Neutrophil (primary cell): ENCODE measurements around the gene TGFBR3L.

ENCODE experiments used
- H3K27ac ChIP-seq: fragments of 200-600 bp; sonication (generic); 2 replicates; pipeline ENCODE4 v1.5.1; 2016; ENCODE audit warnings: mild to moderate bottlenecking, moderate library complexity
- H3K27me3 ChIP-seq: fragments of 200-600 bp; sonication (generic); 2 replicates; pipeline ENCODE4 v1.6.0; 2016; ENCODE audit warnings: mild to moderate bottlenecking
- H3K36me3 ChIP-seq: fragments of 200-600 bp; sonication (generic); 2 replicates; pipeline ENCODE4 v1.5.1; 2017
- H3K4me1 ChIP-seq, 2 experiments: fragments of 200-600 bp in 1 of 2; sonication (generic) in 1 of 2; 1 replicate in 1 of 2; 2 replicates in 1 of 2; pipeline versions ENCODE4 v1.5.1 to v1.6.1; 2013 to 2016; ENCODE audit warnings: low read depth in 1 of 2, low read length in 1 of 2, mild to moderate bottlenecking in 1 of 2, moderate library complexity in 1 of 2; ENCODE audit not compliant: control insufficient read depth in 1 of 2, insufficient read depth in 1 of 2
- H3K4me3 ChIP-seq, 2 experiments: fragments of 200-600 bp in 1 of 2; sonication (generic) in 1 of 2; 1 replicate in 1 of 2; 2 replicates in 1 of 2; pipeline ENCODE4 v1.5.1; 2013 to 2016; ENCODE audit warnings: low read depth in 1 of 2, low read length in 1 of 2, mild to moderate bottlenecking in 1 of 2, moderate library complexity in 1 of 2
- H3K9me3 ChIP-seq: fragments of 200-600 bp; sonication (generic); 2 replicates; pipeline ENCODE4 v1.5.1; 2016
- TF ChIP-seq, protein P1 (sequence below): fragments of 200-600 bp; sonication (generic); IDR thresholded peaks from 2 replicates; pipeline ENCODE4 v1.5.1; 2016; ENCODE audit warnings: antibody characterized with exemption

Gene TGFBR3L

DNA sequence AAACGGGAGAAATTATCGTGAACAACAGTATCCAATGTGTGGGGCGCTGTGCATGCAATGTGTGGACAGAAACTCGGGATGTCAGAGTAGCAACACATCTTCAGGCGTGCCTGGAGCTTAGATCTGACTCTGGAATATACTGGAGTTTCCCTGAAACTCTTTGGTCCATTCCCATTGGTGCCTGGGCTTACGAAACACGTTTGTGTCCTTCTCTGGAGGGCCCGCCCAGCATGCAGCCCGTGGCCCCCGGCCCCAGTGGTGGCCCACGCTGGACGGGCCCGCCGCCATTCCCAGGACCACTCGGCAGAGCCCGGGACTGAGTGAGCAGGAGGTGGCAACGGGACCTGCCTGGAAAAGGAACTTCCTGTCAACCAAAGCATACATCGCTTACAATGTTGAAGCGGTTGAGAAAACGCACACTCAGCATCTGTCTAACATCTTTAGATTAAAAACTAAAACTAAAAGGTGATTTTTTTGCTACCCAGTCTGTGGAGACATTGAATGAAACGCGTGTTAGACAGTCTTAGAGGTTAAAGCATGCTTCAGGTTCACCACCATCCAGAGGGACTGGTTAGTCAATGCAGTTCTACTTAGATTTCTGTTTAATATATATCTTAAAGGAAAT lies 48.1 kb downstream of the TGFBR3L start:
- TF ChIP-seq, protein P1, sequence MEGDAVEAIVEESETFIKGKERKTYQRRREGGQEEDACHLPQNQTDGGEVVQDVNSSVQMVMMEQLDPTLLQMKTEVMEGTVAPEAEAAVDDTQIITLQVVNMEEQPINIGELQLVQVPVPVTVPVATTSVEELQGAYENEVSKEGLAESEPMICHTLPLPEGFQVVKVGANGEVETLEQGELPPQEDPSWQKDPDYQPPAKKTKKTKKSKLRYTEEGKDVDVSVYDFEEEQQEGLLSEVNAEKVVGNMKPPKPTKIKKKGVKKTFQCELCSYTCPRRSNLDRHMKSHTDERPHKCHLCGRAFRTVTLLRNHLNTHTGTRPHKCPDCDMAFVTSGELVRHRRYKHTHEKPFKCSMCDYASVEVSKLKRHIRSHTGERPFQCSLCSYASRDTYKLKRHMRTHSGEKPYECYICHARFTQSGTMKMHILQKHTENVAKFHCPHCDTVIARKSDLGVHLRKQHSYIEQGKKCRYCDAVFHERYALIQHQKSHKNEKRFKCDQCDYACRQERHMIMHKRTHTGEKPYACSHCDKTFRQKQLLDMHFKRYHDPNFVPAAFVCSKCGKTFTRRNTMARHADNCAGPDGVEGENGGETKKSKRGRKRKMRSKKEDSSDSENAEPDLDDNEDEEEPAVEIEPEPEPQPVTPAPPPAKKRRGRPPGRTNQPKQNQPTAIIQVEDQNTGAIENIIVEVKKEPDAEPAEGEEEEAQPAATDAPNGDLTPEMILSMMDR, result no peak
- Histone ChIP-seq H3K27me3 (no peaks in the 10 kb centered on the region), H3K4me1 (peaks cover 5% of the 10 kb centered on the region in 2 experiments), H3K27ac (no peak overlapping the region), H3K9me3 (no peaks in the 10 kb centered on the region), H3K4me3 (no peak overlapping the region), H3K36me3 (peaks cover 72% of the 10 kb centered on the region)

DNA sequence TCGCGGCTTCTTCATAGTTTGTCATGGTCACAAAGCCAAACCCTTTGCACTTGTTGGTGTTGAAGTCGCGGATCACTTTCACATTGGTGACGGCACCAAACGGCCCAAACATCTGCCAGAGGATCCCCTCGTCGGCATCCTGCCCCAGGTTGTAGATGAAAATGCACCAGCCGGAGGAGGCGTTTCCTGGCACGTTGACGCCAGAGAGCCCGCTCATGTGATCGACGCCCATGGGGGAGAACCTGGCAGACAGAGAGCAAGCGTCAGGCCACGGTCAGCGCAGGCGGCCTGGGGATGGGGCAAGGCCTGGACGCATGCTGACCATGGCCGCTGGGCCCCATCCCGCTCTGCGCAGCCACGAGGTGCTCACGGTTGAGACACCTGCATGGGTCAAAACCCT lies 48.9 kb downstream of the TGFBR3L start:
- TF ChIP-seq, protein P1, result no peak
- no peaks in the 10 kb centered on the region for H3K9me3 ChIP-seq
- H3K4me3 ChIP-seq, result no peak overlapping the region
- H3K36me3 ChIP-seq, result peaks cover 79% of the 10 kb centered on the region
- peaks cover 5% of the 10 kb centered on the region in 2 experiments for H3K4me1 ChIP-seq
- H3K27ac ChIP-seq, result no peak overlapping the region
- no peaks in the 10 kb centered on the region for H3K27me3 ChIP-seq

GRCh38 chr19:7965259-7965841 lies 50.7 kb downstream of the TGFBR3L start:
- H3K4me3 ChIP-seq, result no peak overlapping the region
- peaks cover 0 to 5% of the 10 kb centered on the region in 2 experiments for H3K4me1 ChIP-seq
- TF ChIP-seq, protein P1, result no peak
- no peaks in the 10 kb centered on the region for H3K27me3 ChIP-seq
- no peak overlapping the region for H3K27ac ChIP-seq
- no peaks in the 10 kb centered on the region for H3K9me3 ChIP-seq
- H3K36me3 ChIP-seq, result peaks cover 85% of the 10 kb centered on the region

DNA sequence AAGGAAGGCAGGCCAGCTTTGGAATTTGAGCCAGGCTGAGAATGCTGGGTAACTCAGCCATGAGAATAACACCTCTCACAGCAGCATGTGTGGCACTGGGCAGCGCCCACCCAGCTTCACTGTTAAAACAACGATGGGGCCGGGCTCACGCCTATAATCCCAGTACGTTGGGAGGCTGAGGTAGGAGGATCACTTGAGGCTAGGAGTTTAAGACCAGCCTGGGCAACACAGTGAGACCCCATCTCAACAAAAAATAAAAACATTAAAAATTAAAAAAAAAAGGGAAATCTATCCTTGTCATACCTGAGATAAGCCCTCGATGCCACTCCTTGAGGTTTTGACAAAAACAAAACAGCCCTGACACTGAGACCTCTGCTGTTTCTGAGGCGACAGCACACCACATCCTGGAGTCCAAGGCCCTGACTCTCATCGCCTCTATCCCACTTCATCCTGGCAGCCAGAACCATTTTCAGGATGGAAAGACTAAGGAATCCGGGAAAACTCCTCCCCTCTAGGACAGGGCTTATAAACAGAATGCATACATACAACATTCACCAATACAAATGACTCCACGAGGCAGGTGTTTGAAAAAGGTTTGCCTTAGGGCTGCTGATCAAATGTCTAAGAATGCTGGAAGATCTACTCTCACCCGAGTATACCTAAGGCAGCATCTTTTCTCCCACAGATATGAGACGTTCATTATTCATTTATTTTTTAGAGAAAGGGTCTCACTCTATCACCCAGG lies 51.5 kb downstream of the TGFBR3L start:
- no peaks in the 10 kb centered on the region for H3K27me3 ChIP-seq
- no peak overlapping the region for H3K27ac ChIP-seq
- TF ChIP-seq, protein P1, result no peak
- no peak overlapping the region for H3K4me3 ChIP-seq
- no peaks in the 10 kb centered on the region for H3K9me3 ChIP-seq
- peaks cover 0 to 5% of the 10 kb centered on the region in 2 experiments for H3K4me1 ChIP-seq
- peaks cover 81% of the 10 kb centered on the region for H3K36me3 ChIP-seq

- TF ChIP-seq, protein P1, result no peak
- Histone ChIP-seq H3K4me1 (no peaks in the 10 kb centered on the region), H3K27me3 (no peaks in the 10 kb centered on the region), H3K36me3 (peaks cover 80% of the 10 kb centered on the region), H3K9me3 (no peaks in the 10 kb centered on the region), H3K4me3 (no peak overlapping the region), H3K27ac (no peak overlapping the region)
These were observed 53.6 kb downstream of the TGFBR3L start for GRCh38 chr19:7968008-7968795.
